ENCODE data around the gene SMYD2.
"Not testable (repeated sequence)": the region's sequence is repeated elsewhere in the genome, so short reads cannot be mapped to it uniquely, and the experiment has no call there.

SMYD2 gene

DNA sequence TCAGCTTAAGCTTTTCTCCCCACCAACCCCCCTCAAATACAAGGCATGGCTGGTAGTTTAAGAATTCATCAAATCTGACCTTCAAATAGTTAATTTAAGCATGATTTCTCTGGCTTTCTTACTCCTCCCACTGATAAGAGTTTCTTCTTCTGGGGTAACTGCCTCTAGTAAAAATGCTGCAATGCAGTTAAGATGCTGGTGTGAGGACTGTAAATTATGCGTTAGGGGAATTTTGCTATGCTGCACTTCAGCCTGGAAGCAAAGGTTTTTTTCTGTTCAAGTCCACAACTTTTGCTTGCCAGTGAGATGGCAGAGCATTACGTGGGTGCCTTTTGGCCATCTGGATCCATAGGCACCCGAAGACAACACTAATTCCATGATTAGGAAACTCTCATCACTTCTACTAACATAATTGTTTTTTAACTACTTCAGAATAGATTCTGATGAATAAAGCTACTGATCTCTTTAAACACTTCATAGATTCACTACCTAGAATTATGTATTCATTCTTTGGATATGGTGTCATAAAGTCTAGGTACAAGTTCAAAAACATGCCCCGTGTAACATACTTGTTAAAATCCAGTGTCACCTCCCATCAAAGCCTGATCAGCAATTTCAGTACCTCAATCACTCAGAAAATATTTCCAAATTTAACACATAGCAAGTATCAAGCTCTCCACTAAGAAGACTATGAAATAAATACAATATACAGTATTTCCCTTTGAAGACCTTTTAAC is 8.8 kb upstream of the SMYD2 start:
- no peak for DNase-seq

DNA sequence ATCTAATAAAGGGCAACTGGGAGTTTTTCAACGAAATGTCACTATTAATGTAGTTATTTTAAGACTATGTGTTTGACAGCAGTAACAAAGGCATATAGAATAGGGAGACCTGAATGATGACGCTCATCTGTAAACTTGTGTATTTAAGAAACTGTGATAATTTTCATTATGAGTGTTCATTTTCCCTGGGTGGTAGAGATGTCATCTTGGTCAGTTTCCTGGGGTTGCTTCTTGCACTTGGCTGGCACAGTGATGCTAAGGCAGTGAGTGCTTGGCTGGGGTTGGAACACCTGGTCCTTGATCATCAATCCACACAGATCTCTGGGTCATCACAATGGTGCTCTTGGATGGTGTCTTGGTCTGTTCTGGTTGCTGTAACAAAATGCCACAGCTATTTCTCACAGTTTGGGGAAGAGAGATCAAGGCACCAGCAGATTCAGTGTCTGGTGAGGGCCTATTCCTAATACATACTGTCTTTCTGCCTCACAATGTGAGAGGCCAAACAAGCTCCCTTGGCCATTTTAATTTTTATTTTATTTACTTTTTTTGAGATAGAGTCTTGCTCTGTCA is 7.9 kb upstream of the SMYD2 start:
- no peak for DNase-seq

DNA sequence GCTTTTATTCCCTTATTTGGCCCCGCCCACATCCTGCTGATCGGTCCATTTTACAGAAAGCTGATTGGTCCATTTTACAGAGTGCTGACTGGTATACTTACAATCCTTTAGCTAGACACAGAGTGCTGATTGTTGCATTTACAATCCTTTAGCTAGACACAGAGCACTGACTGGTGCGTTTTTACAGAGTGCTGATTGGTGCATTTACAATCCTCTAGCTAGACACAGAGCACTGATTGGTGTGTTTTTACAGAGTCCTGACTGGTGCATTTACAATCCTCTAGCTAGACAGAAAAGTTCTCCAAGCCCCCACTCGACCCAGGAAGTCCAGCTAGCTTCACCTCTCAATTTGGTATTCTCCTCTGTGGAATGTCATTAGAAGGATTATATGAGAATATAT is 5.3 kb upstream of the SMYD2 start:
- not testable (repeated sequence) for DNase-seq

DNA sequence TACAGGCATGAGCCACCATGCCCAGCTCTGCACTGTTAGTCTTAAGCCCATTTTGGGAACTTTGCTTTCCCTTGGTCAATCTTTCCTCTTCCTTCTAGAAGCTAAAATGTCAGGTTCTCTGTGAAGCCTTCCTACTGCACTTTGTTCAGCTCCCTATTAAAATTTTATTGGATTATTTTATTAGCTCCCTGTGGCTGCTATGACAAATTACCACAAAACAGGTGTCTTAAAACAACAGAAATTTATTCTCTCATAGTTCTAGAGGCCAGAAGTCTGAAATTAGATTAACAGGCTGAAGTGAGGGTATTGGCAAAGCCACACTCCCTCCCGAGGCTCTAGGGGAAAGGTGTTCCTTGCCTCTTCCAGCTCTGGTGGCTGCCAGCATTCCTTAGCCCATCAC is 4.2 kb upstream of the SMYD2 start:
- DNase-seq: no peak

DNA sequence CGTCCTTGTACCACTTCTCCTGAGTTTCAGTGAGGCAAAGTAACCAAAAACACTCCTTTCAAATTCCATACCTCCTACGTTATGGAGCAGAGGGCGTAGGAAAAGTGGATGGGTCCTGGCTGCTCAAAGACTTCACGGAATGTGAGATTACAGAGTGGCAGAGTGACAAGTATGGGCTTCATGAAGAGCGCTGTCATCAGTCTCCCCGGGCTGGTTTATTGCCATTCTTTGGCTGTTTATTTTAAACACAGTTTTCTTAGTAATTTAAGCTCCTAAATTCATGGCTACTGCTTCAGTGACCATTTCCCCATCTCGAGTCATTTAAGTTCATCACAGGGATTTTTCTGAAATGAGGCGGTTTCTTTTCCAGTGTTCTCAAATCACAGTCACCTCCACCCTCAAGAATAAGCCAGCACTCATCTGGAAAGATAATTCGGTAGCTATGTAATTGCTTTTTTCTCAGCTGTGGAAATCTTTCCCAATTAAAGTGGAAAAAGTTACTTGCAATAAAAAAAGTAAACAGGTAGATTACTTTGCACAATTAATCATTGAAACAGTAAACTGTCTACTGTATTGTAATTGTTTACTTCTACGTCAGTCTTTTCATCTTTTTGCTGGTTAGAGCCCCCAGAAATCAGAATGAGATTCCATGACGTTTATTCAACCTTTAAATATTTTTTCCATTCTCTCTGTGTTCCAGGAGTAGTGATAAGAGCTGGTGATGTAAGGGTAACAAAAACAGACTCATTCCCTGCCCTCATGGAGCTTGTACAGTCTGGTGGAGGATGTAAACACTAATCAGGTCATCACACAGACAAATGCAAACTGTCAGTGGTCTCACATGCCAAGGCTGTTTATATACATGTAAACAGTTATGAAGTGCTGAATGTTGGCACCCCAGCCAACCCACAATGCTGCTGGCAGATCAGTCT is 3.0 kb upstream of the SMYD2 start:
- DNase-seq: no peak

DNA sequence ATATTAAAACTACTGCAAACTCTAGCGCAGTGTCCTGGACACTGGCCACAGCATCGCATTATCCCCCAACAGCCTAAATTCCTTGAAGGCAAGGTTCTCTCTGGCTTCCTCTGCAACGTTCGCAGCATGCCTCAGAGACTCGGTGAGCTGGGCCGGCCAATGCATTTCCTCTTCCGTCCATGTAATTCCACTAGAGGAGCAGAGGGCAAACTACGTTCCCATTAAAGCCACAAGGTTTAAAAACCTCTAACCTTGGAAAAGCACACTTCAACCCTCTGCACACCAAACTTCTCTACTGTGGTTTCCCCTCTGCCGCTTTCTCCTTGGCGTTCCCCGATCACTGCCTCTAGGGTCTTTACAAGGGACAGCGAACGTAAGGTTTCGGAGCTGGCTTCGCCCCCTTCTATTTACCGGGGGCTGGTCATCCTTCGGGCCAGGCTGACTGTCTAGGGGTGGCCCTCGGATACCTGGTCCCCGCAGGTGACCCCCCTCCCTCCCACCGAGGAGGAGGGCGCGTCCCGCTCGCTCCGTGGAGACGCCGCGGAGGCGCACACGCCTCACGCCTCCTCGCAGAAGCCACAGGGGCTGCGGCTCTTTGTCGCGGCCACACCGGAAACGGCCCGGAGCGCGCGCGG is 456 bp upstream of the SMYD2 start:
- DNase-seq: peak; percentile 42

DNA sequence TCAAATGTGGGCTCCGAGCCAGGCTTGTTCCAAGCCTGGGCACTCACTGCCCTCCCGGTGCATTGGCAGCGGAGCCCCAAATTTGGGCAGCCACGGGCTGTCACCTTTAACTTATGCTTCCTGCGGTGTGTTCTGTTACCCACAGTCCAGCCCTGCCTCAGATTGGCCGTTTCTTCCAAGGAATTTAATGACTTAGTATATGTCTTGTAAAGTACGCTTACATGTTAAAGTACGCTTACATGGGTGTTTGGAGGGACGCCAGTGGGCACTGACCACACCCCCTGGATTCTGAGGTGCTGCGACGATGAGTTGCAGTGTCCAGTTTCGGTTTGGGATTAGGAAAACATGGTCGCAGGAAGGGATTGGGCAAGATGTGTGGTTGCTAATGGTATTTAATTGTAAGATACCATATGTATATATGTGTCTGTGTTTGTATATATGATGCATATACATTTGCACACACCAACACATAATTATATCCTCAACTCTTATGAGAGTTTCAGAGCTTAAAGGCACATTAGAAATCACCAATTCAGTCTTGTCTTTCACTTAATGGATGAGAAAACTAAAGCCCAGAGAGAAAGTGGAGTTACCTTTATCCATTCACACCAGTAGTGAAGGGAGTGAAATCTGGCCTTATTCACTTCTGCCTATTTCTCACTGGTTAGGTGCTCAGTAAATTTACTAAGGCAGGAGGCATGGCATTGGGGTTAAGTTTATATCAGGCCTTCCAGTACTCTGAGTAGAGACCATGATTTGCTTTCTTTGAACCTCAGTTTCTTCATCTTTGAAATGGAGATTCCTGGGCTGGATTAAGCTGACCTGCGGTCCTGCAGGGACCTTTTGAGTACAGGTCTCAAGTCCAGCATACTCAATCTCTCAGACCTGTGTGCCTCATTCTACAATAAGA is 1.0 kb downstream of the SMYD2 start:
- DNase-seq: no peak

DNA sequence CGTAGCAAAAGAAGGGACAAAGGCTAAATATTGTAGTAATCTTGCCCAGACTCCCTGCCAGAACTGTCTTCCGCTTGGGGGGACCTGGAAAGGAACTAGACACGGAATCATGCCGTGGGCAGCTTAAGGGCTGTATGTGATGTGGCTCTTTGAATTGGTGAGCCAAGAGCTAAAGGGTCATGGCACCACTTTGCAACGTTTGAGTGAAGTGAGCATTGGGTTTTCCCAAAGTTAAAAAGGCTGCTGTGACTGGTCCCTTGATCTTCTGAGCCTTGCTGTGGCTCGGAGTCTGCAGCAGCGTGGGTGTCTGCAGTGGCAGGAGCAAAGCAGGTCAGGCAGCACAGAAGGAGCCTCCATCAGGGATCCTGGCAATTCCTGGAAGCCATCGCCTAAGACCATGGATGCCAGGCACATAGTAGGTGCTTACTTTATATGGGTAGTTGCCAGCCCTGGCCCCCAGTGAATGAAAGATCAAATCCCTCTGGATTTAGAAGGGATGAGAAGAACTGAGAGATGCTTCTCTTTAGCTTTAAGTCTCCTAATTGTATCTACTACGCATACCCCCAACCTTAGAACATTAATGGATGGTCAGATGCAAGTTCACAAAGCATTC is 1.8 kb downstream of the SMYD2 start:
- peak; percentile 15 for DNase-seq

DNA sequence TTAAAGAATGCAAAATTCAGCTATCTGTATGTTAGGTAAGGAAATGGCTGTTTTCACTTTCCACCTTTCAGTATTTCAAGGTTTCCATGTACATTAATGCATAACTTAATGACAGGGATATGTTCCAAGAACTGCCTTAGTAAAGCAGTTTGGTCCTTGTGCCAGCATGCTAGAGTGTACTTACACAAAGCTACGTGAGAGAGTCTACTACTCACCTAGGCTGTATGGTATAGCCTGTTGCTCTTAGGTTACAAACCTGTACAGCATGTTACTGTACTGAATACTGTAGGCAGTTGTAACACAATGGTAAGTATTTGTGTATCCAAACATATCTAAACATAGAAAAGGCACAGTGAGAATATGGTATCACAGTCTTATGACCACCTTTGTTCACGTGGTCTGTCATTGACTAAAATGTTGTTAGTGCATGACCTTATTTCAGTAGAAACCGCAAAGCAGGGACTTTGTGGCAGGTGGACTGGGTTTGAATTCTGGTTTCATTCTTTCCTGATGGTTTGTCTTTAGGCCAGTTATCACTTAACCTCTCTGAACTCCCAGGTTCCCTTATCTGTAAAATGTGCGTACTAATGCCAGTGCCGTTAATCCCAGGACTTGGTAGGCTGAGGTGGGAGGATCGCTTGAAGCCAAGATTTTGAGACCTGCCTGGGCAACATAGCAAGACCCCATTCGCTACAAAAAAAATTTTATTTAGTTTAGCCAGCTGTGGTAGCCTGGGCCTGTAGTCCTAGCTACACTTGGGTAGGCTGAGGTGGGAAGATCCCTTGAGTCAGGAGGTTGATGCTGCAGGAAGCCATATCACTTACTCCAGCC is 4.9 kb downstream of the SMYD2 start:
- DNase-seq: no peak

DNA sequence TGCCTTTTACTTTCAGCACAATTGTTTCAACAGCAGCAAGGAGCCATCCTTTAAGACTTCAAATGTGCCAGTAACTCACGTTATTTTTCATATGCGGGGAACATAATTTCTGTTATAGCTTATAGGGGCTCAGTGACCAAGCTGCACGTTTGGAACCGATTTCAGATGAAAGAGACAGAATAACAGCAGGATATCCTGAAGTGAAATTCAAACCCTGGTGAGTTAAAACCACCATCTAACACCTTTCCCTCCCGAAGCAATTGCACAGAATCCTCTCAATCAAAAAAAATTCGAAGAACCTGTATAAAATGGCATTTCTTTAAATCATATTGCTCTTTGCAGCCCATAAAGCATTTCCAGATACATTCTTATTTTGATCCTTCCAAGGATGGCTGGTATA is 6.9 kb downstream of the SMYD2 start:
- DNase-seq: no peak

DNA sequence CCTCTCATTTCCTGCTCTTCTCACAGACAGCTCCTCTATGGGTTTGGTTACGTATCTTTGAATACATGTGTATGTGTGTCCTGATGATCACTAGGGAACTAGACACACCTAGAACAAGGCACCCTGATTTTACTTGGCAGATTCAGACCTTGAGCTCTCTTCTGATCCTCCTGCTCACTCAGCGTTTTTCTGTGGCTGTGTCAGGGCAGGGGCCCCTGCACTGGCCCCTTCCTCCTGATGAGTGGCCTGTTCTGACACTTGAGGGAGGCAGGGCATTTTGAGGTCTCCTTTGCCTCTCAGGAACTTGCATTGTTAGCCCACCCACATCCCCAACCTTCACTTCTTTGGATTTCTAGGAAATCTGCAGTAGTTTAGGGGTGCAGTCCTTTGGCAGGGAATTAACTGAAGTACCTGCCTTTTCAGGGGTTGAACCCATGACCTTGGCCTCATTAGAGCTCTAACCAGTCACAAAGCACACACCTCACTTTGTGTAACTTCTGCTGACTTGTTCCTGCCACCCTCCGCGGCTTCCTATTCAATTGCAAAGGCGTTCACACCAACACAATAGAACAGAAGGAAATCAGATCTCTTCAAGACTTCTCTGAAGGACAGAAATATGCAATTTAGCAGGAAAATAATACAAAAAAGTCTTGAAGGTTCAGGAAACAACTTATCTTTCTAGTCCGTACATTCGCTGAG is 8.8 kb downstream of the SMYD2 start:
- DNase-seq: no peak

DNA sequence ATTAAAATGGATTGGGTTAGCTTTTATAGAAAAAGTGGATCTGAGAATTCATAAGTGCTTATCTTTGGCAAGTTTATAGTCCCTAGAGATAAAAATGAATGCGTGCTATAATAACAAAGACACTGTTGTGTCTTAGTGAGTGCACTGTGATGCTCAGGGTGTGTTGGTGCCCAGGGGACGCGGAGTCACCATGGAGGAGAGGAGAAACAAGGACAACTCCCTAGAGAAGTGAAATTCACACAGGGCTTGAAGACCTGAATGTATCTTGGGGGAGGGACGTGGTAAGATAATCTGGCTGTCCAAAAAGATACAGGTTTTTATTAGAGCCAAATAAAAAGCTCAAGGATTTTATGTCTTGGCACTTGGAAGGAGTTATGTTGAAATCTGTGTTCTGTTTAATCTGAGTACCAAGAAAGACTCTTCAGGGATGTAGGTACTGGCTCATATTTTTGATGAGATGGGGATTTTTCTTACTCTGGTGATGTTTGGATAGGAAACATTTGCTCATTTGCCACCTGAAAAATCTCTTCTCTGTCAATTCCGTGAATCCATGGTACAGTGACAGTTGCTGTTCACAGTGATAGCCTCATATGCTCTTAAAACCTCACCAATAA is 9.6 kb downstream of the SMYD2 start:
- DNase-seq: no peak

DNA sequence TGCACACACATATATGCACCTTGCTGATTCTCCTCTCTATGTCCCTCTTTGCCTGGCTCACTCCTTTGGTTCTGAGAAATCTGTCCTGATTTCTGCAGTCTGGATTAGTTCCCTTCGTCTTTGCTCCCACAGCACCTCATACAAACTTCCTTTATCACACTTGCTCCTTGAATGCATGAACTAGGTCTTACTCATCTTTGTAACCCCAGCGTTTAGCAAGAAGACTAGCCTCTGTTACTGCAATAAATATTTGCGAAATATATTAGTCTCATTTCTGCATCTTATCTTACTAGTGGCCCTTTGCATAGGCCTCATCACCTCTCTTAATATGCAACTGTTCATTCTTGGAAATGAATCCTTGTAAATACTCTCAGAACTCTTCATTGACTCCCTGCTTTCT is 11.4 kb downstream of the SMYD2 start:
- no peak for DNase-seq

DNA sequence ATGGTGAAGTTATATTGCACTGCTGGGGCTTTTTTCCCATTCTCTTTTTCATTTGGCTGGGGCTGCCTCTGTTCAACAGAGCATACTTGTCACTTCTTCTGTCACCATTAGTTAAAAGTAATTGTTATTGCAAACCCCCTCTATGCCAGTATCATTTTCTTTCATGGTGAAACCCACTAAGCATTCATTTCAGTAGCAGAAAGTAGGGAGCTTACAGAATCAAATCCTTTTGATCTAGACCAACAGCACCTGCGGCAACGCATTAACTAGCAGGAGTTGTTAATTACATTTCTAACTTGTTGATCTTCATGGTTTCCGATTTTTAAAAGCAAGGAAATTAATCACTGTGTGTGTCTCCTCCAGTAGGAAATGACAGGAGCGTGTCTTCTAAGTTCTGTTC is 15.0 kb downstream of the SMYD2 start:
- DNase-seq: no peak

DNA sequence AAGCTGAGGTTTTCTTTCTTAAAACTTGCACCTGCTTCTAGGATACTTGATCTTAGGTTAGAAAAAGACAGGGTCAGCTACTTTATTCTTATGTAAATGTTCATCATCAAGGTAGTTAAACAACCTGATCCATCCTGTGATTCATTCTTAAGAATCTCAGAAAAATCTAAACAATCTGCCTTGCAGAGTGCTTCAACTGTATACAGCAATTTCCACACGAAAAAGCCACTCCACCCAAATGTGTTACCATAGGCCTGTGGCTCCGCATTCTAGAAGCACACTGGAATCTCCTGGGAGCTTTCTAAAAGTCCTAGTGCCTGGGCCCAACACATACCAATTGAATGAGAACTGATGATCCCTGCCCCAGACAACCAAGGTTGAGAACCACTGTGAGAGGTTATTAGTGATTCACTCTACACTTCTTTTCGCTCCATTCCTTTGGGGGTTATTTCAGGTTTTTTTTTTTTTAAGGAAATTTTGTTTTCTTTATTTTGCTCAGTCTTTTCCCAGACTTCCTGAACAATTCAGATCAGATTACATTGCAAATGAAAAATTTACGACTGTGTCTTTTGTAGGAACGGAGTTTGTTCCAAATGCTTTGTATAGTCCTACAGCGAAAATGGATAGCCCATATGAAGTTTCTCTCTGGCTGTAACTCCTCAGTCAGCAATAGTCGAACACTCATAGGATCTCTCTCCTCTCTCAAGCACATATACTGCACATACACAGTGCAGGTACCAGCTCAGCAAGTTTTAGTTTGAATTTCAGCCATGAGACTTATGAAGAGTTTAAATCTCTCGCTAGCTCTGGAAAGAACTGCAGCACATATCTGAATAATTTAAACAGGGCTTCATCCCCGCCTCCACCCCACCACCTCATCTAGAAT is 16.1 kb downstream of the SMYD2 start:
- no peak for DNase-seq

DNA sequence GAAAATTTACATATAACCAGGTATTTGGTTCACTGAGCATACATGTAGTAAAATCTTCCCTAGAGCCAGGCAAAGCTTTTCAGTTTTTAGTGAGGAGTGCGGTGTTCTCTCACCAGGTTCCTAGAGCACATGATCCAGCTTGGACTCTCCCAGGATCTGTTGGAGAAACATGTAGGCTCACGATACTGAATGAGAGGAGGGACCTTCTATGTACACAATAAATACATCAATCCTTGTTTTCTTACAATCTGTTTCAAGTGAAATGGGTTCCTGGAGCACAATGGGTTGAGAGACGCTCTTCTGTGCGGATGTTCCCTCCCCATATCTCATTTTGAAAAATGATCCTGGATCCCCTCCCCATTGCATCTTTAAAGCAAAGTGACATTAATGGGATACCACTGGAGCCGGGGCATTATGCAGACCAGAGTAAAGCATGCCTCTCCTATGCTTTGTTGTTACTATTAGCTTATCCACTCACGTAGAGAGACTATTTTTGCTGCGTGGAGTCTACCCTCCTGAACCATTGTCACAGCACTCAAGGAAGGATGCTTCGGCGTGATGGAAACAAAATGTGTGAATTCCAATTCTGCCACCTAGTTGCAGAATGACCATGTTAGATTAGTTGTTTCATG is 19.3 kb downstream of the SMYD2 start:
- no peak for DNase-seq

DNA sequence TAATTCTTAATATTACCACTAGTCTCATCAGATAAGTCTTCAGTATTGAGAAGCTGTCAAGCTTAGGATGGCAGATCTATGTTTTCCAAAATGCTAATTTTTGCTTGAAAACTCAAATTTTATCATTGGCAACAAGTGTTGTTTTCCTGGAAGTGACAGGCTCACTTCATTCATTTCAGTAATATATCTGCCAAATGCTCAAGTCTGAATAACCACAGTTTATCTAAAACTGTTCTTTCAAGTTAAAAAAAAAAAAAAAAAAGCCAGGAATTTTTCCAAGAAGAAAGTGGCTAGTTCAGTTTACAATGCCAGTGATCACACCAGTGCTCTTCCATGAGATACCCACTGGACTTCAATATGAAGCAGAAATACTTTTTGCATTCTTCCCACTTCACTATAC is 20.6 kb downstream of the SMYD2 start:
- no peak for DNase-seq
